SK-N-SH (cell line): ENCODE measurements around the gene RBM15B.

Source experiments
- CTCF ChIP-seq: fragments of 200-600 bp; sonication (generic); IDR thresholded peaks from 2 replicates; pipeline ENCODE4 v1.6.1; 2017; ENCODE audit warnings: antibody characterized with exemption, mild to moderate bottlenecking, moderate library complexity
- EP300 ChIP-seq, 2 experiments: IDR thresholded peaks; 2 replicates each; pipeline versions ENCODE4 v1.4.0 to v1.6.1; 2012; ENCODE audit warnings: borderline replicate concordance in 1 of 2, low read depth in 1 of 2, low read length in 1 of 2
- FOXJ3 ChIP-seq: sonication (generic); formaldehyde crosslinking; IDR thresholded peaks from 2 replicates; pipeline ENCODE4 v1.5.1; 2020; ENCODE audit warnings: mild to moderate bottlenecking, missing genetic modification reagents
- GATA2 ChIP-seq: sonication (generic); formaldehyde crosslinking; IDR thresholded peaks from 2 replicates; pipeline ENCODE4 v1.5.0; 2020; ENCODE audit warnings: mild to moderate bottlenecking, missing genetic modification reagents
- IRF3 ChIP-seq: fragments of 150-350 bp; IDR thresholded peaks from 2 replicates; pipeline ENCODE4 v1.6.1; 2016; ENCODE audit warnings: mild to moderate bottlenecking, low read depth, low read length
- NRF1 ChIP-seq: IDR thresholded peaks from 2 replicates; pipeline ENCODE4 v1.6.1; 2012; ENCODE audit warnings: low read depth, mild to moderate bottlenecking, low read length
- TEAD4 ChIP-seq: IDR thresholded peaks from 2 replicates; pipeline ENCODE4 v1.4.0; 2012; ENCODE audit warnings: mild to moderate bottlenecking, borderline replicate concordance; ENCODE audit not compliant: insufficient read depth

GRCh38 chr3:51358981-51359380 is 32.1 kb upstream of the RBM15B start:
- TF ChIP-seq TEAD4: no peak
- TF ChIP-seq EP300 (IDR thresholded peaks at IDR 0.05; ENCODE audit: borderline replicate concordance in 1 of 2, low read depth in 1 of 2, low read length in 1 of 2): no peak
- no peak for TF ChIP-seq CTCF
- no peak for TF ChIP-seq FOXJ3
- TF ChIP-seq GATA2 (CRISPR knock-in tag): no peak
- no peak for TF ChIP-seq IRF3
- no peak for TF ChIP-seq NRF1
